ENCODE measurements around the gene FAM180B.
"Not testable (repeated sequence)": the region's sequence is repeated elsewhere in the genome, so short reads cannot be mapped to it uniquely, and the experiment has no call there.

Gene FAM180B, protein sequence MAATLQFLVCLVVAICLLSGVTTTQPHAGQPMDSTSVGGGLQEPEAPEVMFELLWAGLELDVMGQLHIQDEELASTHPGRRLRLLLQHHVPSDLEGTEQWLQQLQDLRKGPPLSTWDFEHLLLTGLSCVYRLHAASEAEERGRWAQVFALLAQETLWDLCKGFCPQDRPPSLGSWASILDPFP

GRCh38 chr11:47586098-47586855 is at the start of gene FAM180B:
FAM180B (plus strand) TSS chr11:47586678; CDS start chr11:47586769, 91 bp downstream.
- Histone ChIP-seq H2AFZ (ENCODE audit: low read depth, low read length) (no peak within 1 kb of the TSS), H3K36me3 (ENCODE audit: insufficient read depth, low read length) (peaks cover 35% of the 10 kb centered on the region), H3K4me1 (ENCODE audit: insufficient read depth, low read length) (peaks cover 3% of the 10 kb centered on the region), H3K9me3 (ENCODE audit: low read length) (no peaks in the 10 kb centered on the region), H3K27me3 (ENCODE audit: insufficient read depth, low read length) (no peaks in the 10 kb centered on the region), H3K4me3 (ENCODE audit: low read length) (no peak within 1 kb of the TSS)

GRCh38 chr11:47536915-47537314 is 49.6 kb upstream of the FAM180B start:
- Histone ChIP-seq H2AFZ (ENCODE audit: low read depth, low read length) (no peak overlapping the region), H3K4me1 (ENCODE audit: insufficient read depth, low read length) (peaks cover 16% of the 10 kb centered on the region), H3K27me3 (ENCODE audit: insufficient read depth, low read length) (no peaks in the 10 kb centered on the region), H3K4me3 (ENCODE audit: low read length) (no peak overlapping the region), H3K9me3 (ENCODE audit: low read length) (no peaks in the 10 kb centered on the region), H3K36me3 (ENCODE audit: insufficient read depth, low read length) (no peaks in the 10 kb centered on the region)

DNA sequence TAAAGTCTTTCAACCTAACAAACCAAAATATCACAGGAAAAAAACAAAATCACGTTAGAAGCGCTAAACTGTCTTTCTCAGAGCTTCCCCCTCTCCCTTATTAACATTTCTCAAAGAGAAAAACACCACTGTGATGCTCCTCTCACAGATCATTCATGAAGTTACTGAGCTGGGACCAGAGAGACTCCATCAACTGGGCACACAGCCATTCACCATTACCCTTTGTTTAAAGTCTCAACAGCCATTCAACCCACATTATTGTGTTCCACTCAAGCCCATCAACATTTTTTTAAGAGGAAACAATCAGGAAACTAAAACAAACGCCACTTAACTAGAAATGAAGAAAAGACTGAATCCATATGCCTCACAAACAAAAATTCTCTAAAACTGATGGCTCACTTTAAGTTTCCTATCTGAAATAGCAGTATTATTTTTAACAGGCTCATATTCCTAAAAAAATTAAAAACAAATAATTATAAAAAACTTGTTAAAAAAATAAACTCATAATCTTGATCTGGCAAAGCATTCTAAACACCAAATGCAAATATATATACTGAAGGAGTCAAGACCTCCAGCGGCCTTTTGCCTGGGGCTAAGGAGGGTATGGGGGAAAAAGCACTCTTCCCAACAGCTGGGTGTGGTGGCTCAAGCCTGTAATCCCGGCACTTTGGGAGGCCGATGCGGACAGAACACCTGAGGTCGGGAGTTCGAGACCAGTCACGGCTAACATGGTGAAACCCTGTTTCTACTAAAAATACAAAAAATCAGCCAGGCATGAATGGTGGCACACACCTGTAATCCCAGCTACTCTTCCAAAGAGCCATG is 47.5 kb upstream of the FAM180B start:
- Histone ChIP-seq H3K4me3 (ENCODE audit: low read length) (no peak overlapping the region), H2AFZ (ENCODE audit: low read depth, low read length) (no peak overlapping the region)

DNA sequence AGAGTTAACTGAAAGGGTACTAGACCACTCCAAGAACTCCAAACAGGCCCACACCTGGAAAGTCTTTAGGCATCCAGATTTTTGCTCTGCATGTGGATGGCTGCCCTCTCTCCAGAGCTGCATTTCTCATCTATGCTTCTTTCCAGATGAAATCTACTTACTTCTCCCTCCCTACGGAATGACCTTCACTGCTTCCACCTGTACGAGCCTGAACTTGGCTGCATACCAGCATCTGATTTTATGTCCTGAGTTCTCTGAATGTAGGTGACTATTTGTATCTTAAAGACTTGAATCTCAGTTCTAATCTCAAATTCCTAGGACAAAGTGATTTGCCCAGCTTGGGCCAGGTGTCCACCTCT is 46.8 kb upstream of the FAM180B start:
- Histone ChIP-seq H3K9me3 (ENCODE audit: low read length) (no peaks in the 10 kb centered on the region), H3K4me1 (ENCODE audit: insufficient read depth, low read length) (no peaks in the 10 kb centered on the region), H3K27me3 (ENCODE audit: insufficient read depth, low read length) (no peaks in the 10 kb centered on the region), H3K36me3 (ENCODE audit: insufficient read depth, low read length) (no peaks in the 10 kb centered on the region), H2AFZ (ENCODE audit: low read depth, low read length) (no peak overlapping the region), H3K4me3 (ENCODE audit: low read length) (no peak overlapping the region)

More for the DNA sequence above, 47.5 kb upstream of the FAM180B start:
- H3K27me3 ChIP-seq (ENCODE audit: insufficient read depth, low read length), result no peaks in the 10 kb centered on the region
- no peaks in the 10 kb centered on the region for H3K4me1 ChIP-seq (ENCODE audit: insufficient read depth, low read length)
- no peaks in the 10 kb centered on the region for H3K9me3 ChIP-seq (ENCODE audit: low read length)
- H3K36me3 ChIP-seq (ENCODE audit: insufficient read depth, low read length), result no peaks in the 10 kb centered on the region

DNA sequence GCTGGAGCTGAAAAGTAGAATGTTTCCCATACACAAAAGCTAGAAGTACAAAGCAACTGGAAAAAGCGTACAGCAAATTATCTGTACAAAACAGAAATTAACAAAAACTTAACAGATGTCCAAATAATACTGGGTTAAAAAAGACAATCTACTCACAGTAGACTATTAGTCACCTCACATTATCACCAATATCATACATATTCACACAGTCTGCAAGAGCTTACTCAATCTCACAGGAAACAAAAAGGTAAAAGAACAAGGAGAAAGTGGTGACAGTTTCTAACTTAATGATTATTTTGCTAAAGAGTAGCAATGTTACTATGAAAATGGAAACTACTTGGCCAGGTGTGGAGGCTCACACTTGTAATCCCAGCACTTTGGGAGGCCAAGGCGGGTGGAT is 45.4 kb upstream of the FAM180B start:
- Histone ChIP-seq H3K4me3 (ENCODE audit: low read length) (no peak overlapping the region), H3K27me3 (ENCODE audit: insufficient read depth, low read length) (no peaks in the 10 kb centered on the region), H3K4me1 (ENCODE audit: insufficient read depth, low read length) (no peaks in the 10 kb centered on the region), H3K9me3 (ENCODE audit: low read length) (no peaks in the 10 kb centered on the region), H2AFZ (ENCODE audit: low read depth, low read length) (no peak overlapping the region), H3K36me3 (ENCODE audit: insufficient read depth, low read length) (no peaks in the 10 kb centered on the region)

DNA sequence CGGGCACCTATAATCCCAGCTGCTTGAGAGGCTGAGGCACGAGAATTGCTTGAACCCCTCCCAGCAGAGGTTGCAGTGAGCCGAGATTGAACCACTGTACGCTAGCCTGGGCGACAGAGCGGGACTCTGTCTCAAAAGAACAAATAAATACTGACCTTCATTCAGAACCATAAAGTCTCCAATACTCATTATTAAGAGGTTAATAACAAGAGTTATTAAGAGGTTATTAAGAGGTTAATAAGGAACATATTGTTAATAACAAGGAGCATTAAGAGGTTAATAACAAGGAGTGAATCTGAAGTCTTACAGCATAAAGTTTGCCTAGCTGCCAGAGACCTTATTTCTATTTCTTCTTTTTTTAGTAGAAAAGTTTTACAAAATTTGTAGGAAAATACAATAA is 41.2 kb upstream of the FAM180B start:
- H3K27me3 ChIP-seq (ENCODE audit: insufficient read depth, low read length), result no peaks in the 10 kb centered on the region
- H3K4me1 ChIP-seq (ENCODE audit: insufficient read depth, low read length), result no peaks in the 10 kb centered on the region
- H3K36me3 ChIP-seq (ENCODE audit: insufficient read depth, low read length), result peaks cover 13% of the 10 kb centered on the region

GRCh38 chr11:47546274-47546673 is 40.2 kb upstream of the FAM180B start:
- H3K9me3 ChIP-seq (ENCODE audit: low read length); H3K4me1 ChIP-seq (ENCODE audit: insufficient read depth, low read length); H3K27me3 ChIP-seq (ENCODE audit: insufficient read depth, low read length); H3K4me3 ChIP-seq (ENCODE audit: low read length); H2AFZ ChIP-seq (ENCODE audit: low read depth, low read length): not testable (repeated sequence)
- H3K36me3 ChIP-seq (ENCODE audit: insufficient read depth, low read length), result peaks cover 19% of the 10 kb centered on the region

More for the DNA sequence above, 41.2 kb upstream of the FAM180B start:
- H3K9me3 ChIP-seq (ENCODE audit: low read length), result no peaks in the 10 kb centered on the region
- H2AFZ ChIP-seq (ENCODE audit: low read depth, low read length), result no peak overlapping the region
- H3K4me3 ChIP-seq (ENCODE audit: low read length), result no peak overlapping the region

- Histone ChIP-seq H3K4me3 (ENCODE audit: low read length) (peak overlapping the region; percentile 85), H3K4me1 (ENCODE audit: insufficient read depth, low read length) (peaks cover 18% of the 10 kb centered on the region), H3K9me3 (ENCODE audit: low read length) (no peaks in the 10 kb centered on the region), H3K27me3 (ENCODE audit: insufficient read depth, low read length) (no peaks in the 10 kb centered on the region), H2AFZ (ENCODE audit: low read depth, low read length) (no peak overlapping the region), H3K36me3 (ENCODE audit: insufficient read depth, low read length) (peaks cover 21% of the 10 kb centered on the region)
Measured at GRCh38 chr11:47550288-47551047, 36.0 kb upstream of the FAM180B start.

DNA sequence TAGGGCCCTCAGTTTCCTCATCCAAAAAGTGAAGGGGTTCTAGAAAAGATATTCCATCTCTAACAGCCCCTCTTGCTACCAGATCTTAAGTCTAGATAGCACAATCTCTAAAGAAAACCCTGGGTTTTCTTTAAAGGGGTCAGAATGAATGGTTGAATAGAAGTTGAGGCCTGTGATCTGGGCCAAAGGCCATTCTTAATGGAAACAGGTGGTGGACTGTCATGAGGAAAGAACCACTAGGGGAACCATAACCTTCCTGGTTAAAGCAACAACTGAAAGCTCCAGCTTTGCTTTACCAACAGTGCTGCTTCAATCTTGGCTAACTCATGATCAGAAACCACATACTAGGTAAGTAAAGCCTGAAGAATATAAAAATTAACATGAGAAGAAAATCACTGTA is 35.4 kb upstream of the FAM180B start:
- no peaks in the 10 kb centered on the region for H3K9me3 ChIP-seq (ENCODE audit: low read length)
- H3K27me3 ChIP-seq (ENCODE audit: insufficient read depth, low read length), result no peaks in the 10 kb centered on the region
- H2AFZ ChIP-seq (ENCODE audit: low read depth, low read length), result no peak overlapping the region
- H3K4me1 ChIP-seq (ENCODE audit: insufficient read depth, low read length), result peaks cover 18% of the 10 kb centered on the region
- peak overlapping the region; percentile 85 for H3K4me3 ChIP-seq (ENCODE audit: low read length)
- H3K36me3 ChIP-seq (ENCODE audit: insufficient read depth, low read length), result peaks cover 21% of the 10 kb centered on the region

DNA sequence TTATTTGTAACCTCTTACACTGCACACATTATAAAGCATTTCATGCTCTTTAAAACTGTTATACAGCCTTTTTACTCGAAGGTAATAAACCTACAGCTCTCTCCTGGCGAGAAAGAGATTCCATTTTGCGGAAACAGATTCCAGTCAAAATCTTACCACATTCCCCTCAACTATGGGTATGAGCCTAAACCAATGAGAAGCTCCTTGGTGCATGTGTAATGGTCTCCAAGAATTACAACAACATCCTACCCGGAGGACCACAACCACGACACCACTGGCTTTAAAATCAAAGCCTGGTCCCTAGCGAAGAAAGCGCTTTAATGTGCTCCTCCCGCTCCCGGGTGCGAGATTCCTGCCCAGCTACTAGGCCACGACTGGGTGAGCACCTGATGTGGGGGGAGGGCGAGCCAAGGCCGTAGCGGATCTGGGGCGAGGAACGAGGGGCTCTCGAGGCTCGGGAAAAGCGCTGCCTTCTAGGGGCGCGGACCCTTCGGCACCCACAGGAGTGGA is 34.4 kb upstream of the FAM180B start:
- Histone ChIP-seq H3K9me3 (ENCODE audit: low read length) (no peaks in the 10 kb centered on the region), H3K4me3 (ENCODE audit: low read length) (peak overlapping the region; percentile 85), H2AFZ (ENCODE audit: low read depth, low read length) (peak overlapping the region; percentile 6), H3K27me3 (ENCODE audit: insufficient read depth, low read length) (no peaks in the 10 kb centered on the region), H3K36me3 (ENCODE audit: insufficient read depth, low read length) (peaks cover 20% of the 10 kb centered on the region), H3K4me1 (ENCODE audit: insufficient read depth, low read length) (peaks cover 18% of the 10 kb centered on the region)

DNA sequence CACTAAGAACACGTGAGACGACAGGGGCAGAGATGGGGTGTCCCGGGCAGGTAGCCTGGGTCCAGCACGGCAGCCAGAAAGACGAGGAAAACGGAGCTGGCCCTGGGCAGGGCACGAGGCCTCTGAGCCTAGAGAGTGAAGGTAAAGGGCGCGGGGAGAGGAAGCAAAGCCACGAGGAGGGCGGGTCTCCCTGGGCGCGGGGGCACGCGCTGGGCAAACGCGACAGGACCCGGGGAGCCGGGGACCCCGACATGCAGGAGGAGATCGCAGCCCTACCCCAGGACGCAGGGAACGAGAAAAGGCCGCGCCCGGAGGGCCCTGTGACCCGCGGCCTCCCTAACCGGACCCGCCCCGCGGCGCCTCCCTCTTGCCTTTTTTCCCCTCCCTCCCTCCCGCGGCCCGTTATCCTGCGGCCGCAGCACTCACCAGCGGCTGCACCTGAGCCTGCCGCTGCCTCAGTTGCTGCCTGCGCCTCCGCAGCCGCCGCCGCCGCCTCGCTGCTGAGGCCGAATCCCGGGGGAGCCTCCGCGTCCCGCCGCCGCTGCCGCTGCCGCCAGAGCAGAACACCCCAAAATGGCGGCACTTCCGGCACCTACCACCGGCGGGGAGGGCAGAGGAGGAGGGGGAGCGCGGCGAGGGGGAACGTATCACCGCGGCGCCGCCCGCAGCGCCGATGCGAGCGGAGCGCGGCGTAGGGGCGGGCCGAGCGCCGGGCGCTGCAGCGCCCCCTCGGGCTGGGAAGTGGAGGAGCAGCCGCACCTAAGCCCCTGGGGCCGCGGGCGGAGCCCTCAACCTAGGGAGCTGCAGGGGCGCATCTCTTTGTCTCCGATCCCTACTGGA is 33.7 kb upstream of the FAM180B start, which contains the start of gene CELF1:
TSS of gene CELF1 (minus strand) at position 567 of the 840 bp plus-strand sequence. CDS start 53,609 bp downstream, outside the sequence.
- Histone ChIP-seq H3K27me3 (ENCODE audit: insufficient read depth, low read length) (no peaks in the 10 kb centered on the region), H3K36me3 (ENCODE audit: insufficient read depth, low read length) (peaks cover 15% of the 10 kb centered on the region), H2AFZ (ENCODE audit: low read depth, low read length) (peak within 1 kb of the TSS; percentile 94), H3K9me3 (ENCODE audit: low read length) (no peaks in the 10 kb centered on the region), H3K4me1 (ENCODE audit: insufficient read depth, low read length) (peaks cover 18% of the 10 kb centered on the region), H3K4me3 (ENCODE audit: low read length) (peak within 1 kb of the TSS; percentile 85)

- H3K36me3 ChIP-seq (ENCODE audit: insufficient read depth, low read length), result peaks cover 11% of the 10 kb centered on the region
- peaks cover 18% of the 10 kb centered on the region for H3K4me1 ChIP-seq (ENCODE audit: insufficient read depth, low read length)
- H2AFZ ChIP-seq (ENCODE audit: low read depth, low read length), result peak overlapping the region; percentile 94
- peak overlapping the region; percentile 85 for H3K4me3 ChIP-seq (ENCODE audit: low read length)
- no peaks in the 10 kb centered on the region for H3K9me3 ChIP-seq (ENCODE audit: low read length)
- H3K27me3 ChIP-seq (ENCODE audit: insufficient read depth, low read length), result no peaks in the 10 kb centered on the region
Measured at GRCh38 chr11:47553406-47553743, 33.1 kb upstream of the FAM180B start.
